H9 (cell line): ENCODE data around the gene DDX39A. TPM values are rescaled to one million over a fixed set of nuclear protein-coding genes. Genes with fewer than 3 reads are reported as not detected.

ENCODE experiments used
- DNase-seq: peaks from one replicate; pipeline ENCODE4 v3.0.0-alpha.2; 2017
- H2AFZ ChIP-seq: one replicate; pipeline ENCODE4 v1.6.1; 2013; ENCODE audit warnings: mild to moderate bottlenecking, low read length, control low read depth, moderate library complexity
- H2AK5ac ChIP-seq: 2 replicates; pipeline ENCODE4 v1.6.1; 2013; ENCODE audit warnings: low read length, control low read depth, mixed read lengths; ENCODE audit not compliant: insufficient read length
- H2BK120ac ChIP-seq: one replicate; pipeline ENCODE4 v1.6.1; 2013; ENCODE audit warnings: low read depth, mild to moderate bottlenecking, low read length, control low read depth, inconsistent platforms; ENCODE audit not compliant: poor library complexity, severe bottlenecking
- H2BK12ac ChIP-seq: 2 replicates; pipeline ENCODE4 v1.6.1; 2013; ENCODE audit warnings: low read length, control low read depth, mixed read lengths, low read depth; ENCODE audit not compliant: insufficient read length
- H2BK15ac ChIP-seq: 2 replicates; pipeline ENCODE4 v1.6.1; 2013; ENCODE audit warnings: low read depth, low read length, control low read depth
- H2BK20ac ChIP-seq: one replicate; pipeline ENCODE4 v1.6.1; 2013; ENCODE audit warnings: low read depth, mild to moderate bottlenecking, low read length, control low read depth, inconsistent platforms; ENCODE audit not compliant: poor library complexity, severe bottlenecking
- H2BK5ac ChIP-seq: 2 replicates; pipeline ENCODE4 v1.6.1; 2013; ENCODE audit warnings: low read length, control low read depth, mixed read lengths; ENCODE audit not compliant: insufficient read length
- H3K14ac ChIP-seq: 2 replicates; pipeline ENCODE4 v1.6.1; 2013; ENCODE audit warnings: low read length, control low read depth; ENCODE audit not compliant: insufficient read depth
- H3K18ac ChIP-seq: 2 replicates; pipeline ENCODE4 v1.6.1; 2013; ENCODE audit warnings: low read depth, mild to moderate bottlenecking, mixed read lengths, low read length, control low read depth; ENCODE audit not compliant: insufficient read length
- H3K23ac ChIP-seq: 2 replicates; pipeline ENCODE4 v1.6.1; 2013; ENCODE audit warnings: low read length, control low read depth, mixed read lengths, low read depth; ENCODE audit not compliant: insufficient read length
- H3K23me2 ChIP-seq: 2 replicates; pipeline ENCODE4 v1.6.1; 2013; ENCODE audit warnings: low read depth, mild to moderate bottlenecking, mixed read lengths, low read length, control low read depth; ENCODE audit not compliant: insufficient read length, poor library complexity, severe bottlenecking
- H3K27ac ChIP-seq: 2 replicates; pipeline ENCODE4 v1.5.1; 2013; ENCODE audit warnings: low read length, control low read depth, mixed read lengths, low read depth; ENCODE audit not compliant: insufficient read length
- H3K27me3 ChIP-seq: 2 replicates; pipeline ENCODE4 v1.6.1; 2013; ENCODE audit warnings: low read length, control low read depth, inconsistent platforms; ENCODE audit not compliant: insufficient read depth
- H3K4ac ChIP-seq: 2 replicates; pipeline ENCODE4 v1.6.1; 2013; ENCODE audit warnings: low read depth, mild to moderate bottlenecking, control low read depth, inconsistent platforms, low read length, moderate library complexity
- H3K4me1 ChIP-seq: 2 replicates; pipeline ENCODE4 v1.6.1; 2013; ENCODE audit warnings: low read length, control low read depth, inconsistent platforms; ENCODE audit not compliant: insufficient read depth
- H3K4me2 ChIP-seq: 2 replicates; pipeline ENCODE4 v1.6.1; 2013; ENCODE audit warnings: low read length, control low read depth, mixed read lengths; ENCODE audit not compliant: insufficient read length, insufficient read depth
- H3K56ac ChIP-seq: 2 replicates; pipeline ENCODE4 v1.6.1; 2013; ENCODE audit warnings: low read depth, mild to moderate bottlenecking, mixed read lengths, low read length, control low read depth; ENCODE audit not compliant: insufficient read length
- H3K79me1 ChIP-seq: 2 replicates; pipeline ENCODE4 v1.6.1; 2013; ENCODE audit warnings: low read depth, mild to moderate bottlenecking, moderate library complexity, low read length, control low read depth, inconsistent platforms; ENCODE audit not compliant: insufficient read depth, poor library complexity, severe bottlenecking
- H3K79me2 ChIP-seq: 2 replicates; pipeline ENCODE4 v1.6.1; 2013; ENCODE audit warnings: low read length, control low read depth, inconsistent platforms; ENCODE audit not compliant: insufficient read depth
- H3K9ac ChIP-seq: 2 replicates; pipeline ENCODE4 v1.6.1; 2013; ENCODE audit warnings: low read length, control low read depth, mixed read lengths; ENCODE audit not compliant: insufficient read length; ENCODE audit errors: extremely low read depth
- H3K9me3 ChIP-seq: one replicate; pipeline ENCODE4 v1.6.1; 2013; ENCODE audit warnings: low read depth, low read length, inconsistent platforms; ENCODE audit not compliant: control insufficient read depth
- H3T11ph ChIP-seq: one replicate; pipeline ENCODE4 v1.6.1; 2013; ENCODE audit warnings: mild to moderate bottlenecking, low read length, control low read depth, inconsistent platforms
- H4K20me1 ChIP-seq: one replicate; pipeline ENCODE4 v1.6.1; 2013; ENCODE audit not compliant: control insufficient read depth, insufficient read length, insufficient read depth
- H4K5ac ChIP-seq: 2 replicates; pipeline ENCODE4 v1.6.1; 2013; ENCODE audit warnings: low read depth, mild to moderate bottlenecking, mixed read lengths, low read length, control low read depth; ENCODE audit not compliant: insufficient read length
- H4K8ac ChIP-seq: replicated peaks from 2 replicates; pipeline ENCODE4 v1.6.1; 2013; ENCODE audit warnings: low read length, control low read depth, mixed read lengths, low read depth; ENCODE audit not compliant: insufficient read length
- H4K91ac ChIP-seq: 2 replicates; pipeline ENCODE4 v1.6.1; 2013; ENCODE audit warnings: low read depth, mild to moderate bottlenecking, moderate library complexity, mixed read lengths, low read length, control low read depth; ENCODE audit not compliant: insufficient read length
- H3K27ac Mint-ChIP-seq, 3 experiments: 2 replicates in 2 of 3; 3 replicates in 1 of 3; pipeline ENCODE4 v1.8.0; 2020 to 2021; ENCODE audit warnings: mixed read lengths in 3 of 3, mild to moderate bottlenecking in 1 of 3, moderate library complexity in 1 of 3
- H3K27me3 Mint-ChIP-seq: 2 replicates; pipeline ENCODE4 v1.8.0; 2021; ENCODE audit warnings: low read depth, mild to moderate bottlenecking, moderate library complexity, mixed read lengths
- H3K36me3 Mint-ChIP-seq, 3 experiments: 2 replicates in 2 of 3; 3 replicates in 1 of 3; pipeline ENCODE4 v1.8.0; 2020 to 2021; ENCODE audit warnings: low read depth in 3 of 3, mixed read lengths in 3 of 3; ENCODE audit not compliant: insufficient read depth in 1 of 3
- H3K4me1 Mint-ChIP-seq, 2 experiments: 2 replicates each; pipeline ENCODE4 v1.8.0; 2020; ENCODE audit warnings: mixed read lengths in 2 of 2
- H3K4me3 Mint-ChIP-seq, 2 experiments: 2 replicates in 1 of 2; 3 replicates in 1 of 2; pipeline ENCODE4 v1.8.0; 2020 to 2021; ENCODE audit warnings: mild to moderate bottlenecking in 2 of 2, mixed read lengths in 2 of 2, moderate library complexity in 1 of 2
- H3K9me3 Mint-ChIP-seq, 2 experiments: 2 replicates in 1 of 2; 3 replicates in 1 of 2; pipeline ENCODE4 v1.8.0; 2020; ENCODE audit warnings: mild to moderate bottlenecking in 2 of 2, mixed read lengths in 2 of 2, moderate library complexity in 1 of 2
- WGBS: extraction: QIAGEN DNeasy Blood & Tissue Kit; methylation state at CpG from one replicate; pipeline ENCODE4 v1.1.7; 2013; ENCODE audit warnings: missing lambda C conversion rate, low lambda C conversion rate, mixed read lengths; ENCODE audit not compliant: insufficient read length; ENCODE audit errors: extremely low coverage; 5-methylcytosine and 5-hydroxymethylcytosine counted together
- total RNA-seq: library from RNA; stranded (reverse); gene quantifications from 2 replicates; pipeline ENCODE4 v1.2.1, GENCODE V29; 2021
- TF ChIP-seq, protein P1 (sequence below): fragments of 200-600 bp; sonication (generic); conservative IDR thresholded peaks from 3 replicates; pipeline ENCODE4 v1.8.0; 2021; ENCODE audit warnings: antibody characterized with exemption, mild to moderate bottlenecking

The DDX39A gene
- total RNA-seq, 1 experiment from 2014 or later: 137 TPM

DNA sequence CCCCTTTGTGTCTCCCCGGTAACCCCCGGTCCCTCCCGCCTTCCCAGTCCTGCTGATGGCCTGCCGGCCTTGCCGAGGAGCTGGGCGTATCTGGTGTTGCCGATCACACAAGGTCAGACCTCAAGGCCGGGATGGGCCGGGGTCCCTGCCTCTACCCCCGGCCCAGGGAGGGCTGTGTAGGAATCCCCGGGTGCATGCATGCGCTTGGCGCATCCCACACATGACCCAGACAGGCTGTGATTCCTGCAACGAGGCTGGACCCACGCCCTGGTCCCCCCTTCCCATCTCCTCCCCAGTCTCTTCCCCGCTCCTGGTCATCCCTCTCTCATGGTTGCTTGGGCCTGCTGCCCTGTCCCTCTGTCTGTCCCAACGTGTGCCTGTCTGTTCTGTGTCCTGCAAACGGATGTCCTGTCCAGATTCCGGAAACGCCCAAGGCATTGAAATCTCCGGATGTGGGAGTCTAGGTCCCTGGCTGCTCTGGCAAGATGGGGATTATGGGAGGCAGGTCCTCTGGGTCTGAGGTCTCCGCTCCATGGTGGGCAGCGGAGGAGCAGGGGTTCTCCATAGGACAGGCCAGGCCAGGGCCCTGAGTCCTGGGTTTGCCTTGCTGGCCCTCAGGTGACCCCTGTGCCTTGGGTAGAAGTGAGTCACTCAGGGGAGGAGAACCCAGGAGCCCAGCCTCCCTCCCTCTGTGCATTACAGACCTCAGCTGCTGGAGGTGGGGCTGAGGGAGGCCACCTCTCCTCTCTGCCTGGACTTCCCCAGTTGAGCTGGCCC, 15.6 kb upstream of the DDX39A start:
- no peaks in the 10 kb centered on the region for H3K4me1 ChIP-seq
- H2BK12ac ChIP-seq: no peak overlapping the region
- Mint-ChIP-seq H3K27ac (peak overlapping the region in 1 of 3 experiments; percentile 75; a peak in 3 of 7 replicates), H3K4me3 (peak overlapping the region; percentile 71 to 81), H3K27me3 (peaks cover 18% of the 10 kb centered on the region), H3K4me1 (peaks cover 12 to 15% of the 10 kb centered on the region in 2 experiments), H3K36me3 (peaks cover 0 to 8% (median 0%) of the 10 kb centered on the region in 3 experiments; a peak in 2 of 7 replicates), H3K9me3 (no peaks in the 10 kb centered on the region)
- H3K27me3 ChIP-seq: no peaks in the 10 kb centered on the region
- H2AK5ac ChIP-seq: no peak overlapping the region
- H3K9me3 ChIP-seq: no peaks in the 10 kb centered on the region
- H4K91ac ChIP-seq: no peak overlapping the region
- peaks cover 7% of the 10 kb centered on the region for H3K23me2 ChIP-seq
- TF ChIP-seq, protein P1, sequence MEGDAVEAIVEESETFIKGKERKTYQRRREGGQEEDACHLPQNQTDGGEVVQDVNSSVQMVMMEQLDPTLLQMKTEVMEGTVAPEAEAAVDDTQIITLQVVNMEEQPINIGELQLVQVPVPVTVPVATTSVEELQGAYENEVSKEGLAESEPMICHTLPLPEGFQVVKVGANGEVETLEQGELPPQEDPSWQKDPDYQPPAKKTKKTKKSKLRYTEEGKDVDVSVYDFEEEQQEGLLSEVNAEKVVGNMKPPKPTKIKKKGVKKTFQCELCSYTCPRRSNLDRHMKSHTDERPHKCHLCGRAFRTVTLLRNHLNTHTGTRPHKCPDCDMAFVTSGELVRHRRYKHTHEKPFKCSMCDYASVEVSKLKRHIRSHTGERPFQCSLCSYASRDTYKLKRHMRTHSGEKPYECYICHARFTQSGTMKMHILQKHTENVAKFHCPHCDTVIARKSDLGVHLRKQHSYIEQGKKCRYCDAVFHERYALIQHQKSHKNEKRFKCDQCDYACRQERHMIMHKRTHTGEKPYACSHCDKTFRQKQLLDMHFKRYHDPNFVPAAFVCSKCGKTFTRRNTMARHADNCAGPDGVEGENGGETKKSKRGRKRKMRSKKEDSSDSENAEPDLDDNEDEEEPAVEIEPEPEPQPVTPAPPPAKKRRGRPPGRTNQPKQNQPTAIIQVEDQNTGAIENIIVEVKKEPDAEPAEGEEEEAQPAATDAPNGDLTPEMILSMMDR: no peak
- no peak for DNase-seq
- H2AFZ ChIP-seq: no peak overlapping the region
- no peak overlapping the region for H3K27ac ChIP-seq
- no peak overlapping the region for H2BK120ac ChIP-seq
- H4K20me1 ChIP-seq: no peaks in the 10 kb centered on the region
- no peak overlapping the region for H2BK5ac ChIP-seq
- H3K4ac ChIP-seq: no peak overlapping the region
- H3K14ac ChIP-seq: no peak overlapping the region
- no peak overlapping the region for H3T11ph ChIP-seq
- H3K79me1 ChIP-seq: peaks cover 4% of the 10 kb centered on the region
- no peak overlapping the region for H2BK20ac ChIP-seq
- no peak overlapping the region for H4K8ac ChIP-seq
- H3K18ac ChIP-seq: no peak overlapping the region
- no peak overlapping the region for H3K9ac ChIP-seq
- H3K4me2 ChIP-seq: no peak overlapping the region
- no CpG with 5 or more reads among the region's 23 CpGs for WGBS
- H3K56ac ChIP-seq: no peak overlapping the region
- H2BK15ac ChIP-seq: no peak overlapping the region
- H3K79me2 ChIP-seq: peaks cover 5% of the 10 kb centered on the region; the same call in 1 of the 2 replicates
- H4K5ac ChIP-seq: no peak overlapping the region
- no peak overlapping the region for H3K23ac ChIP-seq
